Bronchus fibroblast of lung (primary cell): Measurements from ENCODE around the gene TAS2R41. TPM values are rescaled to one million over a fixed set of nuclear protein-coding genes. Genes with fewer than 3 reads are reported as not detected.

Experiments
- total RNA-seq: library from RNA; depleted of rRNA; stranded (reverse); fragments of >200 nt; gene quantifications from 2 replicates; pipeline ENCODE4 v1.2.3, GENCODE V29; 2015

Gene TAS2R41
- not detected in 2 replicates for total RNA-seq

GRCh38 chr7:143477501-143478150 is at the start of gene TAS2R41:
Gene TAS2R41 (plus strand): TSS chr7:143477873. CDS start chr7:143477873, 0 bp downstream.

GRCh38 chr7:143443153-143443552 is 34.5 kb upstream of the TAS2R41 start, which contains the start of gene TAS2R60:
Gene TAS2R60 (plus strand): TSS chr7:143443453. CDS start chr7:143443453, 0 bp downstream.

Other genes with a start within 250 kb of the TAS2R41 start
- gene GSTK1, start 214.4 kb upstream of the TAS2R41 start, total RNA-seq = 146 and 153 TPM in 2 replicates
- 0.17 and 0.45 TPM in 2 replicates for gene TMEM139, start 192.9 kb upstream of the TAS2R41 start, total RNA-seq
- gene CASP2, start 189.5 kb upstream of the TAS2R41 start, total RNA-seq = 12.6 and 12.9 TPM in 2 replicates
- gene CLCN1, start 161.8 kb upstream of the TAS2R41 start, total RNA-seq = under 0.01 TPM in 1 of 2 replicates, not detected in the other
- 0.84 and 1.0 TPM in 2 replicates for gene FAM131B, start 115.2 kb upstream of the TAS2R41 start, total RNA-seq
- gene ZYX, start 96.5 kb upstream of the TAS2R41 start, total RNA-seq = 177 and 183 TPM in 2 replicates
- 0.15 and 0.17 TPM in 2 replicates for gene EPHA1, start 69.0 kb upstream of the TAS2R41 start, total RNA-seq
- not detected in 2 replicates for gene TAS2R60, start 34.4 kb upstream of the TAS2R41 start, total RNA-seq
- gene CTAGE15, start 93.9 kb downstream of the TAS2R41 start, total RNA-seq = not detected in 2 replicates
- gene TCAF2, start 143.1 kb downstream of the TAS2R41 start, total RNA-seq = 1.5 and 1.8 TPM in 2 replicates